ENCODE results near the gene PCDH15.

The PCDH15 gene

DNA sequence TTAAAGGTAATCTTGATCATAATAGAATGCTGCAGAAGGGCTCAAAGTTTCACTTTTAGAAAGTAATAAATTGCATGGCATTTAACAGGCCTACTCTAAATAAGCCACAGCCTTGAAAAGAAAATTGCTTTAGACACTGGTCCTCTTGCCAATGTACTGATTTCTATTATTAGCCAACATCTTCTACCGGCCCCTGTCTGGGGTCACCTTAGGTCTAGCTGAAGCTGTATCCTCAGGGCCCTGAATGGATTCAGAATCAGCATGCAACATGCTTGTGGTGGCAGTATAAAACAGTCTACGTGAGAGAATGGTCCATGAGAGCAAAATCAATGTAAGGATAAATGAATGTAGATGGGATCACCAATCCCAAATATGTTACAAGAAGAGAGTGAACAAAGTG is 541.9 kb downstream of the PCDH15 start:
- Histone ChIP-seq H3K27me3 (replicated peaks; ENCODE audit: insufficient read depth, low read length) (no peaks in the 10 kb centered on the region), H3K36me3 (replicated peaks; ENCODE audit: insufficient read depth, low read length) (no peaks in the 10 kb centered on the region), H3K4me1 (ENCODE audit: low read length) (no peaks in the 10 kb centered on the region), H3K27ac (ENCODE audit: low read length) (no peak overlapping the region), H3K9me2 (replicated peaks; ENCODE audit: insufficient read depth, low read length) (no peaks in the 10 kb centered on the region), H2AFZ (ENCODE audit: low read length) (no peak overlapping the region), H3K4me3 (ENCODE audit: low read length) (no peak overlapping the region), H3F3A (ENCODE audit: insufficient read depth, low read length) (no peaks in the 10 kb centered on the region), H3K9me3 (replicated peaks; ENCODE audit: insufficient read depth, low read length) (no peaks in the 10 kb centered on the region), H3K79me2 (ENCODE audit: low read length) (no peaks in the 10 kb centered on the region), H3K9ac (ENCODE audit: low read length) (no peak overlapping the region), H3K4me2 (ENCODE audit: low read depth, low read length) (no peak overlapping the region), H4K20me1 (ENCODE audit: insufficient read depth, low read length) (no peaks in the 10 kb centered on the region)
- no peak for TF ChIP-seq EZH2 (optimal IDR thresholded peaks at IDR 0.05; ENCODE audit: low read depth, low read length)
- no peak for TF ChIP-seq EZH2phosphoT487 (IDR thresholded peaks at IDR 0.05; ENCODE audit: low read length)
- TF ChIP-seq, protein P1, sequence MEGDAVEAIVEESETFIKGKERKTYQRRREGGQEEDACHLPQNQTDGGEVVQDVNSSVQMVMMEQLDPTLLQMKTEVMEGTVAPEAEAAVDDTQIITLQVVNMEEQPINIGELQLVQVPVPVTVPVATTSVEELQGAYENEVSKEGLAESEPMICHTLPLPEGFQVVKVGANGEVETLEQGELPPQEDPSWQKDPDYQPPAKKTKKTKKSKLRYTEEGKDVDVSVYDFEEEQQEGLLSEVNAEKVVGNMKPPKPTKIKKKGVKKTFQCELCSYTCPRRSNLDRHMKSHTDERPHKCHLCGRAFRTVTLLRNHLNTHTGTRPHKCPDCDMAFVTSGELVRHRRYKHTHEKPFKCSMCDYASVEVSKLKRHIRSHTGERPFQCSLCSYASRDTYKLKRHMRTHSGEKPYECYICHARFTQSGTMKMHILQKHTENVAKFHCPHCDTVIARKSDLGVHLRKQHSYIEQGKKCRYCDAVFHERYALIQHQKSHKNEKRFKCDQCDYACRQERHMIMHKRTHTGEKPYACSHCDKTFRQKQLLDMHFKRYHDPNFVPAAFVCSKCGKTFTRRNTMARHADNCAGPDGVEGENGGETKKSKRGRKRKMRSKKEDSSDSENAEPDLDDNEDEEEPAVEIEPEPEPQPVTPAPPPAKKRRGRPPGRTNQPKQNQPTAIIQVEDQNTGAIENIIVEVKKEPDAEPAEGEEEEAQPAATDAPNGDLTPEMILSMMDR (IDR thresholded peaks at IDR 0.05; ENCODE audit: low read length): no peak
- DNase-seq: no peak

GRCh38 chr10:54234832-54235231 is 566.2 kb downstream of the PCDH15 start:
- DNase-seq: peak; percentile 66
- Histone ChIP-seq H3K4me1 (ENCODE audit: low read length) (peaks cover 16% of the 10 kb centered on the region), H3K9ac (ENCODE audit: low read length) (no peak overlapping the region; the same call in 1 of the 2 replicates), H3F3A (ENCODE audit: insufficient read depth, low read length) (peaks cover 6% of the 10 kb centered on the region; the same call in 1 of the 2 replicates), H3K27ac (ENCODE audit: low read length) (peak overlapping the region; percentile 47; the same call in 1 of the 2 replicates), H3K4me2 (ENCODE audit: low read depth, low read length) (peak overlapping the region; percentile 38), H3K36me3 (replicated peaks; ENCODE audit: insufficient read depth, low read length) (no peaks in the 10 kb centered on the region), H2AFZ (ENCODE audit: low read length) (peak overlapping the region; percentile 5), H3K9me3 (replicated peaks; ENCODE audit: insufficient read depth, low read length) (no peaks in the 10 kb centered on the region), H3K9me2 (replicated peaks; ENCODE audit: insufficient read depth, low read length) (no peaks in the 10 kb centered on the region), H3K4me3 (ENCODE audit: low read length) (peak overlapping the region; percentile 8; the same call in 1 of the 2 replicates), H3K27me3 (replicated peaks; ENCODE audit: insufficient read depth, low read length) (no peaks in the 10 kb centered on the region), H3K79me2 (ENCODE audit: low read length) (no peaks in the 10 kb centered on the region), H4K20me1 (ENCODE audit: insufficient read depth, low read length) (no peaks in the 10 kb centered on the region)
- TF ChIP-seq EZH2 (optimal IDR thresholded peaks at IDR 0.05; ENCODE audit: low read depth, low read length): no peak
- TF ChIP-seq EZH2phosphoT487 (IDR thresholded peaks at IDR 0.05; ENCODE audit: low read length): no peak
- TF ChIP-seq, protein P1 (IDR thresholded peaks at IDR 0.05; ENCODE audit: low read length): no peak

GRCh38 chr10:54203401-54203800 is 597.6 kb downstream of the PCDH15 start:
- Histone ChIP-seq H3K27ac (ENCODE audit: low read length) (no peak overlapping the region), H3K4me2 (ENCODE audit: low read depth, low read length) (no peak overlapping the region), H3K4me3 (ENCODE audit: low read length) (no peak overlapping the region), H3F3A (ENCODE audit: insufficient read depth, low read length) (no peaks in the 10 kb centered on the region), H4K20me1 (ENCODE audit: insufficient read depth, low read length) (no peaks in the 10 kb centered on the region), H3K9ac (ENCODE audit: low read length) (no peak overlapping the region), H3K4me1 (ENCODE audit: low read length) (no peaks in the 10 kb centered on the region), H3K79me2 (ENCODE audit: low read length) (no peaks in the 10 kb centered on the region), H3K27me3 (replicated peaks; ENCODE audit: insufficient read depth, low read length) (no peaks in the 10 kb centered on the region), H2AFZ (ENCODE audit: low read length) (no peak overlapping the region), H3K9me2 (replicated peaks; ENCODE audit: insufficient read depth, low read length) (no peaks in the 10 kb centered on the region), H3K9me3 (replicated peaks; ENCODE audit: insufficient read depth, low read length) (no peaks in the 10 kb centered on the region), H3K36me3 (replicated peaks; ENCODE audit: insufficient read depth, low read length) (no peaks in the 10 kb centered on the region)
- TF ChIP-seq EZH2 (optimal IDR thresholded peaks at IDR 0.05; ENCODE audit: low read depth, low read length): no peak
- no peak for DNase-seq

- Histone ChIP-seq H3K4me3 (ENCODE audit: low read length) (no peak overlapping the region), H3K9me2 (replicated peaks; ENCODE audit: insufficient read depth, low read length) (no peaks in the 10 kb centered on the region), H3K27ac (ENCODE audit: low read length) (no peak overlapping the region), H3K27me3 (replicated peaks; ENCODE audit: insufficient read depth, low read length) (no peaks in the 10 kb centered on the region), H3K79me2 (ENCODE audit: low read length) (no peaks in the 10 kb centered on the region), H3K9ac (ENCODE audit: low read length) (no peak overlapping the region), H2AFZ (ENCODE audit: low read length) (no peak overlapping the region), H4K20me1 (ENCODE audit: insufficient read depth, low read length) (no peaks in the 10 kb centered on the region), H3K4me1 (ENCODE audit: low read length) (peaks cover 5% of the 10 kb centered on the region; the same call in 1 of the 2 replicates), H3K4me2 (ENCODE audit: low read depth, low read length) (no peak overlapping the region), H3F3A (ENCODE audit: insufficient read depth, low read length) (no peaks in the 10 kb centered on the region), H3K36me3 (replicated peaks; ENCODE audit: insufficient read depth, low read length) (no peaks in the 10 kb centered on the region), H3K9me3 (replicated peaks; ENCODE audit: insufficient read depth, low read length) (no peaks in the 10 kb centered on the region)
- no peak for DNase-seq
- no peak for TF ChIP-seq EZH2 (optimal IDR thresholded peaks at IDR 0.05; ENCODE audit: low read depth, low read length)
- TF ChIP-seq, protein P1 (IDR thresholded peaks at IDR 0.05; ENCODE audit: low read length): no peak
- no peak for TF ChIP-seq EZH2phosphoT487 (IDR thresholded peaks at IDR 0.05; ENCODE audit: low read length)
These were observed 603.0 kb downstream of the PCDH15 start for GRCh38 chr10:54198051-54198450.

Measured in MM.1S (cell line).